ENCODE results near the gene XRCC3.
A peak's percentile ranks its signal among the peaks of the same experiment; 100 is the strongest.

XRCC3 gene

DNA sequence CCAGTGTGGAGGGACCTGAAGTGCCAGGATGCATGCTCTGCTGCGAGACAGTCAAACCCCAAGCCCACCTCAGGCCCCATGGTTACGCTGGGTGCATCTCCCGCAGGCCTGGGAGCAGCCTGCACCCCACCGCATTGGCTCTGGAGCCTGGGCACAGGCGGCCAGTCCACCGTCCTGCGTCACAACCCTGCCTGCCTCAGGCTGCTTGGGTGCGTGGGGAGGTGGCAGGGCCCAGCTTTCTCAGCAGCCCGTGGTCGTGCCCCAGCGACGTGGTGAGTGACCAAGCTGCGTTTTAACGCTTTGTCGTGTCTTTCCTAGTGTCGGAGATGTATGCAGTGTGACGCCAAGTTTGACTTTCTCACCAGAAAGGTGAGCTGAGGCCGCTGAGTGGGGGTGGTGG lies 11.2 kb upstream of the XRCC3 start:
- no peak for DNase-seq (ENCODE audit: low read depth in 2 of 2)

DNA sequence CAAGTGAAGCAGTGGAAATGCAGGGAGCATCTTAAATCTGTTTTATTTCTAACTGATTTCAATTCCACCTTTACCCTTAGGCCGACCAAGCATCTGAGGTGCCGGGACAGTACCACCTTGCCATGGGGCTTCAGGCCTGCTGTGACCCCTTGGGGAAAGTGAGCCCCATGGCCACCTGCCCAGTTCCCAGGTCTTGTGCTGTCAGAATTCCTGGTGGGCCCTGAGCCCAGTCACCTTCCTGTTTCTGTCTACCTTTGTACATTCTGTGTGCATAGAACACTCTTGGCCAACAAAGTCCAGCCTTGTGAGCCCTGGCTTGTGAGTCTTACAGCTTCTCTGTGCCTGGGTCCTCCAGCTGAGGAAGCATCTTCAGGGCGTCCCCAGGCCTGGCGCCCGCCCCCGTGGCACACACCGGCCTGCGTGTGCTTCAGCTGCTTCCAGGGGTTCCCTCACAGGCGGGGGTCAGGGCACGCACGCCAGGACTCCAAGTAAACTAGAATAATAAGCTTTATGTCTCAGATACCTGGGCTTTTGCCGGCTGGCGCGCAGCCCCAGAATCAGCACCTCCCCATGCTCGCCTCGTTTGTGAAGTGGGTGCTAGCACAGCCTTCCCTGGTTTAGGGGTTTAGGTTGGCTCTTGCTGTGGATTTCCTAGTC lies 10.6 kb upstream of the XRCC3 start:
- DNase-seq (ENCODE audit: low read depth in 2 of 2), result no peak

DNA sequence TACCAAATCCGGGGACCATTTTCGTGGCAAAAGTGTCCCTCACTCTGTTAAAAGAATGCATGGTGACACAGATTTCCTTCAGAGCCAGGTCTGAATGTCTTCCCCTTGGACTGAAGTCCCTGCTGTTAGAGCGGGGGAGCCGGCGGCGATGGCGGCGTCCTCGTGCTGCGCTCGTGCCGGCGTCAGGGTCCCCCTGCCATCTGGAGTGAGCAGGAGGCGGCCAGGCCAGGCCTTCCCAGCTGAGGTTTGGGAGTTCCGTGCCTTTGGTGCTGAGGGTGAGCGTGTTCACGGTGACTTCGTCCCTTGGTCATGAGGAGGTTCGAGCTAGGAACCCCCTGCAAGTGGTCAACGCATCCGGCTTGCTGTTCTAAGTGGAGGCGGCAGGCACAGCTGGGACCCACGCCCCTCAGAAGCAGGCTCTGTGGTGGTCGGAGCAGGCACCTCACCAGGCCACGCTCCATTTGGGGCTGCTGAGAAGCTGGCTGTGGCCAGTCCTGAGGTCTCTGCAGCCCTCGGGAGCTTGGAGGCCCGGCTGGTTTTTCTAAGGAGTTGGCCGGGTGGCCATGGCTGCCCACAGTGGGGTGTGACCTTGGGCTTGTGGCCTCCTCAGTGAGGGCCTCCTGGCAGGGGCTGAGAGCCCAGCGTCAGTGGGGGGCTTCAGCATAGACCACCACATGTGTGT lies 9.9 kb upstream of the XRCC3 start:
- no peak for DNase-seq (ENCODE audit: low read depth in 2 of 2)

DNA sequence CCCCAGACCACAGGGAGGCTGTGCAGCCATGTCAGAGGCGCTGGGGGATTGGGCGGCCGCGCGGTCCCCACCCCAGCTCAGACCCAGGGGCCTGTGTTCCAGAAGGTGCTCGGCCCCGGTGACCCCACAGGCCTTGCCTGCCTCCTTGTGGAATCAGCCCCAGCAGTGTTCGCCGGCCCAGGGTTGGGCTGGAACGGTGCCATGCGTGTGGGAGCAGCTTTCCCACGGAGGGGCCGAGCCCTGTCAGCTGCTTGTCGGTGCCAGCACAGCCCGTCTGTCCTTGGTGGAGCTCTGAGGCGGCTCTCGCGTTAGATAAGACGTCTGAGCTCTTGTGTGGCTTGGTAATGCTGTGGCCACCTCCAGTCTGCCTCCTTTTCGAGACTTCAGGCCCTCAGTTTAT lies 8.9 kb upstream of the XRCC3 start:
- no peak for DNase-seq (ENCODE audit: low read depth in 2 of 2)

DNA sequence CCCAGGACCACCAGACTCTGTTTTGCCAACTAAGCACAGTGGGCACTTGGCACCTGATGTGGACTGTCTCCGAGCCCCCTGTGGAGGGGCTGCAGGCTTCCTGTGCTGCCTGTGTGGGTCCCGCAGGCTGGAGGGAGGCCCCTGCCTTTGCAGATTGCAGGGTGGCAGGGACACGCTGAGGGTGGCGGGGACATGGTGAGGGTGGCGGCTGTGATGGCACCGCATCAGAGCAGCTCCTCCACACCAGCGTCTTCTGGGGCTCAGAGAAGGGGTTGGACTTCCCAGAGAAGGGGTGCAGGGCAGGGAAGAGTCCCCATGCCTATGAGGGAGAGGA lies 8.5 kb upstream of the XRCC3 start:
- DNase-seq (ENCODE audit: low read depth in 2 of 2), result no peak

DNA sequence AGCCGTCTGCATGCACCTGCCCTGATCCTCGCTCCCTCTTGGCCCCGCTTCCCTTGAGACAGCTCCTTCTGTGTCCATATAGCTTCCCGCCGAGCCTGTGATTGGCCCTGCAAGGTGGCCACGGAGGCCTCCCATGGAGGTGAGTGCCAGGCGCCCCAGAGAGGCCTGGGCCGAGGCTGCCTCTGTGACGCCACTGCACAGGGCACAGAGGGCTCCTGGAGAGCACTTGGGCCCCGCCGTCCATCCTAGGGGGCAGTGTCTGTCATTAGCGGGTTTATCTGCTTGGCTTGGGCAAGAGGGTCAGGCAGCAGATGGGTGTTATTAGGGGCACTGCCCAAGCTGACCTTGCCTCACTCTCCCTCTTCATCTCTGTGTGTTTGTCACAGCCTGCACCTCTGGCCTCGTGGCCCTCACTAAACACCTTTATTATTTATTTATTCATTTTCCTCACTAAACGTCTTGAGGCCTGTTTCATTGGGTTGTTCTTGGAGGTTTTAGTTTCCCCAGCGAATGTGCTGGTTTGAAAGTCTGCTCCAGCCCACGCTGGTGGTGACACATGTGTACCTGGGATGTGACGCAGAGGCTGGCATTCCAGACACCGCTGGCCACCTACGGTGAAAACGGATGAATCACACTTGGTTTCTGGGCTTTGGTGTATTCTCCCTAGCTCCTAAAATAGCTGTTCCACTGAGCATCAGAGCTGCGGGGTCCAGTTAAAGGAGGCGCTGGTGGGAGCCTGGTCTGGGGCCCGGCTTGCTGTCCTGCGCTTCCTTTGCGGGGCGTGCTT lies 6.3 kb upstream of the XRCC3 start:
- no peak for DNase-seq (ENCODE audit: low read depth in 2 of 2)

DNA sequence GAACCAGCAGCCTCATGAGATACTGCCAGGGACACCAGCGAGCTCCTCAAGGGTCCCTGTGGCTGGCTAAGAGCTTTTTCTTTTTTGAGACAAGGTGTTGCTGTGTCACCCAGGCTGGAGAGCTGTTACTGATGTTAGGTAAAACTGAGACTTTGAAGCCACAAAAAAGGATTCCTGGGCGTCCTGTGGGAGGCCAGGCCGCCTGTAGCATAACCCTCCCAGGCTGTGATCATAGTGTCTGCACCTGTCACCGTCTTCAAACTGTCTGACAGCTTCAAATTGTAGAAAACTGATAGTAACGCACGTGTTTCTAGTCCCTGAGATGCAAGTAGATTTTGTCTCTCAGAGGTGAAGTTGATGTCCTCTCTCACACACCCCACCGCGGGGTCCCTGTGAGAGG lies 4.5 kb upstream of the XRCC3 start:
- no peak for DNase-seq (ENCODE audit: low read depth in 2 of 2)

DNA sequence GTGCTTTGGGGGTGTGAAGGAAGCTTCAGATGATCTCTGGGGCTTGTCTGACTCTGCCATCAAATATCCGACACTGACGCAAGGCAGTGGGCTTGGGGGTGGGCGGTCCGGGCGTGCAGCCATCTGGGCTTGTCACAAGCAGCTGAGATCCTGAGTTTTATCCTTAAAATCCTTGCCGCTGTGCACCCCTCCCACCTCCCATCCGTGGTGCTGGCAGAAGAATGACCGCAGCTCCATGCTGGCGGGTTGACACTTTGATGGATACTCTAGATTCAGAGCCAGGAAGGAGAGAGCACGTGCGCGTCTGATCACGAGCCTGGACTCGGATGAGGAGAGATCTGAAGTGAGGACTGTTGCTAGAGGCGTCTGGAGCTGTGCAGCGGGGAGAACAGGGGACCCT lies 3.3 kb upstream of the XRCC3 start:
- peak; percentile 43 to 45 for DNase-seq (ENCODE audit: low read depth in 2 of 2)

DNA sequence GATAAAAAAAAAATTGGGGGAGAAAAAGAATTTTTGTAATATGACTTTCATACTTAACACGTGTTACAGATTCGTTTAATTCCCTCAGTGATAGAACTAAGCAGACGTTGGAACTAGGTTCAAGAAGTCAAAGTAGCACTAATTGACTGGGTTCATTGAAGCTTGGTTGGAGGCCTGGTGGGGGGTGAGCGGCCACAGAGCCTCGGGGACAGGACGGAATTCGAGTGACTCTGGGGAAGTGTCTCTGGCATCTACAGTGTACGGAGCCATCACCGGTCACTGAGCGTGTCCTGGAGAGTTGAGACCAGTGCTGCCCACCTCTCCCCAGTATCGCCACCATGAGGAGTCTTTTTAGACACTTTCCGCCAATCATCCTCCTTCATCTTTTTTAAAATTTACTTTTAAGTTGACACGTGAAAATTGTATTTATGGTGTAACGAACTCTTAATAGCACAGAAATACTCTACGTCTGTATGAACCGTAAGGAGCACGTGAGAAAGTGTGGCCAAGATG lies 1.7 kb upstream of the XRCC3 start:
- DNase-seq (ENCODE audit: low read depth in 2 of 2), result no peak

DNA sequence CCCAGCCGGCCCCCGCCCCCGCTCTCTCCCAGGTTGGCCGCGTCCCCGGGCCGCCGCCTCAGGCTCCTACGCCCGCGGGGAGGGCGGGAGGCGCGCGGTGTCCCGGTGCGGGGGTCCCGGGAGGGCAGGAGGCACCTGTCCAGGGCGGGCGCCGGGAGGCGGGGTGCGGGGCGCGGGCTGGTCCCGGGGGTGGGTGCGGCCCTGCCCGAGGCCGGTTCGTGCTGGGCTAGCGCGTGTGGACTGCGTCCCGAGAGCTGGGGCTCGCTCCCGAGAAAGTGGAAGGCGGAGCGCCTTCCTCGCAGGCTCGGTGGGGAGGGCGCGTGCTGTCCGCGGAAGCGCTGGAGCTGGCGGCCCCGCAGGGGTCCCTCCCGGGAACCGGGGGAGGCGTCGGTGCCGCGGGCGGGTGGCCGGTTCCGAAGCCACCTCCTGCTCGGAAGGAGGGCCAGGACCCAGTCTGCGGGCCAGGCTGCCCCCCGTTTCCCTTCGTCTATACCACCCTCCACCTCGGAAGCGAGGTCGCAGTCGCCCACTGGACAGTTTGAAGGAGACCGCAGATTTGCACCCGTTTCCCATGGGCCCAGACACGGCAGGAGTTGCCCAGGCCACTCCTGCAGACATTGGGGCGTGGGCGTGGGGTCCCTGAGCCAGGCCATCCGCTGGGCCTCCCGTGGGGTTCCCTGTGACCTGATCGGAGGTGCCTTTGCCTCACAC lies 995 bp upstream of the XRCC3 start:
- DNase-seq (ENCODE audit: low read depth in 2 of 2), result no peak

DNA sequence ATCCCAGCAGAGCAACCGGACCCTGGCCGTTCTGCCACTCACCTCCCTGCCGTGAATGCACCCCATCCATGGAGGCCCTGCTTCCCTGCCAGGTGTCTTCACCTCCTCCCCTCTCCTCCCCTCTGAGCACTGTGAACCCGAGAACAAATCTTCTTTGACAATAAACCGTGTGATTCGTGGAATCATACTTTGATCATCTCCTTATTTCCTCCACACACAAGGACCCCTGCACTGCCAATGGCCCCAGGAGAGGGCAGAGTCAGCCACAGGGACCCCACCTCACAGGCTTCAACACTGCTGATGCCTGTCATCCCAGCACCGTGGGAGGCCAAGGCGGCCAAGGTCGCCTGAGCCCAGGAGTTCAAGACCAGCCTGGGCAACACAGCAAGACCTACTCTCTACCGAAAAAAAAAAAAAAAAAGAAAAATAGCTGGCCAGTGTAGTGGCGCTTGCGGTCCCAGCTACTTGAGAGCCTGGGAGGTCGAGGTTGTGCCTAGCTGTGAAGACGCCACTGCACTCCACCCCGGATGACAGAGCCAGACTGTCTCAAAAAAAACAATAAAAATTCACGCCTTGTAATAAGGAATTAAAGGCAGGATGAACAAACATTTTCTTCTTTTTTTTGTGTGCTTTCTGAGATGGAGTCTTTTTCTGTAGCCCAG lies 1.1 kb downstream of the XRCC3 start:
- no peak for DNase-seq (ENCODE audit: low read depth in 2 of 2)

DNA sequence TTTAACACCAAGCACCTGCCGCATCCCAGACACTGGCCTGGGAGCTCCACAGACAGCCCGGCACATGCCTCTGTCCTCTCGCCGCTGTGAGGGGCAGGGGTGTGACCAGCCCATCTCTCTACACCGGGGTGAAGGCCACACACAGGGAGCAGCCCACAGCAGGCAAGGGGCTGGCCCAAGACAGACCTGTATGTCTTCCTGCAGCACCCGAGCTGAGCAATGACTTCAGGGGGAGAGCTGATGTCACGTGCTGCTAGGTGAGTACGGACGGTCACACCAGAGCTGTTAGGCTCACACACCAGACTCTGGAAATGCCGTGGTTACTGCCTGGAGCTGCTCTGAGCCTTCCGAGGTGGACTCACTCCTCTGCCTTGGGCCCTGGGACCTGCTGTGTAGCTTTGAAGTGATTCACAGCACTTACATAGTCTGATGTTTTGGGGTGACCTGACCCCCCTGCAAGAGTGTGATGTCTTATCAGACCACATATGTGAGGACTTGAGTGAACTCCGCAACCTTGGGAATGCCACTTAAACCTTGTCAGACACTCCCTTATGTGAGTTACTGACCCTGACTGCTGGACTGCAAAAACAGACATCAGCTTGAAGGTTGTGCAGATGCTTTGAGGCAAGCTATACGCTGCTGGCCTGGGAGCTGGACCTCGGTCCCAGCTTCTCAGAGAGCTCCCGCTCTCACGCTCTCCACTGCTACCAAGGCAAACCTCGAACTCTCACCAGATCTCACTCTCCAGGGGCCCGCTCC lies 1.8 kb downstream of the XRCC3 start:
- no peak for DNase-seq (ENCODE audit: low read depth in 2 of 2)

DNA sequence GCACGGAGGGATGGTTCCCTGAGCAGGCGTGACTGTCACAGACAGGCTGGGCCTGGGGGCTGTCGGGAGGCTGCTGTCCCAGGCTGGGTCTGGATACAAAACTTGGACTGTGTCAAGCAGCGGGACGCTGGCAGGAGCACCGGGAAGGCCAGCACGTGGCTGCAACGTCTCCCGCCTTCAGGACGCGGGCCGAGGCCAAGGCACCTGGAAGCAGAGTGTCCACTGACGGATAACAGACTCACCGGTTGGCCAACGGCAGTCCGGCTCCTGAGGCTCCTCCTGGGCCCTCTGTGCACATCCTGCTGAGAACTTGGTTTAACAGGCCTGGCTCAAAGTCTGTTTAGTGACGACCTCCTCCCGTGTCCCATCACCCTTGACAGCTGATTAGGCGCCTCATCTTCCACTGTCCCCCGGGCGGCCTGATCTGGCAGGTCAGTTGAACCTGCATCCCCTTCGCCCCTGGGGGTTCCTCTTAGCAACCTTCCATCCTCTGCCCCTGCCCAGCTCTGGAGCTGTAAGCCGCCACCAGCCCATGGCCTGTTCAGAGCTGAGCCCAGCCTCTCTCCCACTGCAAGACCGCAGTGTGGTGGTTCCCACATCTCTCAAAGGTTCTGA lies 2.5 kb downstream of the XRCC3 start:
- no peak for DNase-seq (ENCODE audit: low read depth in 2 of 2)

DNA sequence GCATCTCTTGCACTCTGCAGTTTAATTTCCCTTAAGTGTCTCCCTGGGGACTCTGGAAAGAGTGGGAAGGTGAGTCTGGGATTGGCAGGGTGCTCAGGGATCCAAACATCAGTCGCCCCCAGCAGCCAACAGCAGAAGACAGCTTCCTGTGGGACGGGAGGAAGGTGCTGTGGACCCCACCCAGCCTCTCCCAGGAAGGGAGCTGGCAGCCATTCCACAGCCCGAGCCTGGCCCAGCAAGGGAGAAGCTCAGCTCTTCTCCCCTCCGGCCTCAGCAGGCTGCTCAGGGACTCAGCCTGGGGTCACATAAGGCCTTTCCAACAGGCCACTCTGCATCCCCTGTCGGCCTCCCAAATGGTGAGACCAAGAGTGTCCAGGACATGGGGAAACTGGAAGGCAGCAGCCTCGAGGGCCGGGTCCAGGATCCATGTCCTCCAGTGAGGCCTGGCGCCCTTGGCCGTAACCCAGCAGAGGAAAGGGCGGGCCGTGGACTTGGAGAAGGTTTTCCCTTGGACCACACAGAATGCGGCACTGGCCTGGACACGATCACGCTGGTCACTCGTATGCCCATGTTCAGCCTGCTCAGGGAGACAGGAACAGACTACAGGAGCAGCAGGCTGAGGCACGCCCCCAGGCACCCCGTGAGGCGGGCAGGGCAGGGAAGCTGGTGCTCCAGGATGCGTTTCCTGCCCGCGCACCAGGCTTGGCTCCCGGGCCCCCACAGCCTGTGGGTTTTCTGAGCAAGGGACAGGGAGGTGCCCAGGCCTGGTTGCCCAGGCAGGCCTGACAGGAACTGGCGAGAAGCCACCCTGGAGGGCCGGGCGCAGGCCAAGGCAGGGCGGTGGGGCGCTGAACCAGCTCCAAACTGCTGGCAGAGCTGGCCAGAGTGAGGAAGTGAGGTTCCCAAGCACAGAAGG lies 3.5 kb downstream of the XRCC3 start:
- no peak for DNase-seq (ENCODE audit: low read depth in 2 of 2)

DNA sequence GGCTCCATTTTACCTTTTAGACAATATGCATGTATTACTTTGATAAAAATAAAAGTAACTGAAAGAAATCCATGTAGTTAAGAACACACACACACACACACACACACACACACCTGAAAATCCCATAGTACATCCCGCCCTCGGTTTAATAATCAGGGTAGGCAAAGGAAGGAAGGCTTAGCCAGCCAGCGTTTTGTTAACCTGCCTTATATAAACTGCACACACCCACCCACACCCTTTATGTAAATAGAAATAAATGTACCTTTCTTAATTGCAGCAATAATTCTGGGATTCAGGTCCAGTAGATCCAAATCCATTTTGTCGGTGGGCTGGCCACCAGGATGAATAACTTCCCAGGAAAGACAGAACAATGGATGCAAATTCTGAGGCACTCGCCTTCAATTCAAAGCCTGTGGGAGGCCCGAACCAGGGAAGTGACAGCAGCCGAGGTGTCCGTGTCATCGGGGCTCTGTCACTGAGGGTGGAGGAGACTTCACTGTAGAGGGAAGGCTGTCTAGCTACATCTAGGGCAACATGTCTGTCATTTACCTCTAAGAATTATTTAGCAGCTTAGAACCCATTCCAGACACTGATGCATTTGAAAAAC lies 4.4 kb downstream of the XRCC3 start:
- no peak for DNase-seq (ENCODE audit: low read depth in 2 of 2)

DNA sequence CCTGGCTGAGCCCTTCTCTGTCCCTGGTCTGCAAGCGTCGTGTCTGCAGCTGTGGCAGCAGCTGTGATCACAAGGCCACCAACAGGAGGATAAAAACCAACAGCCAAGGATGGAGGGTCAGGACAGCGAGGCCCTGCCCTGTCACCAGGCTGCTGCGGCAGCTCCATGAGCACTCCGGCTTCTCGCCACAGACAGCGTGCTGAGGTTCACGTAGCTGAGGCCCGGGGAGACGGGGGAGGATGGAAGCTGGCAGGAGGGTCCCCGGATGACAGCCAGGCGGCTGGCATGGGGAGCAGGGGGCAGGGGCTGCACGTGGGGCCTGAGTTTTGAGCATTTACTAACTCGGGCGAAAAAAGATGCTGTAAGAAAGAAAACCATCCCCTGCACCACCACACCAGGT lies 5.4 kb downstream of the XRCC3 start:
- no peak for DNase-seq (ENCODE audit: low read depth in 2 of 2)

DNA sequence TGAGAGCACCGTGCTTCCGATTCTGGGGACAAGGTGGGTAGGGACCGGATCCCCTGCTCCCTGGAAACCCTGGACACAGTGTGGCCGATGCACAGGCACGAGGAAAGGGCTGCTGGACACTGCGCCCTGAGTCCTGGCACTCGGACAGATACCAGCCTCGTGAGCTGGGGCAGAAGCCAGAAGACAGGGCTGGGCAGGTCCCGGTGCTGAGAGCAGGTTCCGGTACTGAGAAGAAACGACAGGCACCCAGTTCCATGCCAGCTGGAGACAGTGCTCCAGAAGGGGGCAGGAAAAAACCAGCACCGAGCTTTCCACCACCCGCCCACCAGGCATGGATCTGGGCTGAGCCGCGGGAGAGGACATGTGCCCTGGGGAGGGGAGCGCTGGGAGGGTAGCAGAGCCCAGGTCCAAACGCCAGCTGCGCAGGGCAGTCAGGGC lies 6.5 kb downstream of the XRCC3 start:
- no peak for DNase-seq (ENCODE audit: low read depth in 2 of 2)

DNA sequence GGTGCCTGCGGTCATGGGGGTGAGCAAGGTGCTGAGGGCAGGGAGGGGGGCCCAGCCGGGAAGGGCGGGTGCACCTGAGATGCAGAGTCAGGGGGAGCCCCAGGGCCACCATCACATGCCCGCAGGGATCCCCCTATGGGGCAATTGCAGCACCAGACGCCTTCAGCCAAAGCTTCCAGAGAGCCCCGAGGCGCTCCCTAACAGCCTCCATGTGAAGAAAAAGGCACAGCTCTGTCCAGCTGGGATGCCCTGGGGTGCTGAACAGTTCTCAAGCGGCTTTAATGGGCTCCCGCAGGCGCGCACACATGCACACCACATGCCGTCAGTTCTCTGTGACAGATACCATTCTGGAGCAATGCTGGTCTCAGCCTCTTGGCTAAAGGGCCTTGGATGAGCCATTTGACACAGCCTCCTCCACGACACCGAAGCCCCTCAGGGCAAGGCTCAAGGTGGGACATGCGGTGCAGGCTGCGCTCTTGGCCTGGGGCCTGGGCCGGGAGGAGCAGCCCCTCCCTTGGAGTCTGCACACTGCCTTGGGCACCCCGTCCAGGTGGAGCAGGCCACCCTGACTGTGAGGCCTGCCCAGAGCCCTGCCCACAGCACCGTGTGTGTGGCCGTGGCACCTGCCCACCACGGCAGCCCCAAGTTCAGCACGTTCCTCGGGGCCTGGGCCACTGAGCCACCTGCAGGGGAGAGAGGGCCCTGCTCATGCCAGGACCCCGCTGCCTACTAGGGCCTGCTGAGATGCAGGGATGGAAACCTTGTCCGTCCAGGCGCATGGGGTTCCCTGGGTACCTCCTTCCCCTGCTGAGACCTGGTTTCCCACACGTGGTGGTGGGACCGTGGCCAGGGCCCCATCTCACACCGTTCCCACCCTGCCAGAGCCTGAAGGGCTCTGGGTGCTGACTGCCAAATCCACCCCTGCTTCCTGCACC lies 7.7 kb downstream of the XRCC3 start:
- DNase-seq (ENCODE audit: low read depth in 2 of 2), result no peak

All from fibroblast of skin of left biceps (primary cell).